Smooth muscle cell (in vitro differentiated cells): ENCODE data around the gene NOX3. TPM values are rescaled to one million over a fixed set of nuclear protein-coding genes. Genes with fewer than 3 reads are reported as not detected.

ENCODE experiments used
- DNase-seq: peaks from one replicate; lab custom pipeline; 2025; ENCODE audit not compliant: unreplicated experiment; lab: John Stamatoyannopoulos, UW
- H2AFZ ChIP-seq: fragments of 200-600 bp; sonication (generic); 2 replicates; pipeline ENCODE4 v1.6.0; 2016; ENCODE audit warnings: antibody characterized with exemption, low read depth, mild to moderate bottlenecking
- H3F3A ChIP-seq: fragments of 200-600 bp; sonication (generic); 2 replicates; pipeline ENCODE4 v1.6.0; 2017; ENCODE audit warnings: antibody characterized with exemption, low read depth
- H3K27ac ChIP-seq: fragments of 200-600 bp; sonication (generic); 2 replicates; pipeline ENCODE4 v1.5.1; 2016; ENCODE audit warnings: low read depth, mild to moderate bottlenecking
- H3K27me3 ChIP-seq: fragments of 200-600 bp; sonication (generic); 2 replicates; pipeline ENCODE4 v1.6.1; 2016; ENCODE audit warnings: low read depth, mild to moderate bottlenecking
- H3K36me3 ChIP-seq: fragments of 200-600 bp; sonication (generic); 2 replicates; pipeline ENCODE4 v1.5.1; 2016; ENCODE audit warnings: low read depth
- H3K4me1 ChIP-seq: fragments of 200-600 bp; sonication (generic); 2 replicates; pipeline ENCODE4 v1.5.1; 2016; ENCODE audit warnings: low read depth
- H3K4me2 ChIP-seq: fragments of 200-600 bp; sonication (generic); 2 replicates; pipeline ENCODE4 v1.6.0; 2016; ENCODE audit warnings: mild to moderate bottlenecking
- H3K4me3 ChIP-seq: fragments of 200-600 bp; sonication (generic); 2 replicates; pipeline ENCODE4 v1.5.1; 2016; ENCODE audit warnings: mild to moderate bottlenecking
- H3K79me2 ChIP-seq: fragments of 200-600 bp; sonication (generic); 2 replicates; pipeline ENCODE4 v1.6.0; 2016; ENCODE audit warnings: low read depth, mild to moderate bottlenecking
- H3K9ac ChIP-seq: fragments of 200-600 bp; sonication (generic); 2 replicates; pipeline ENCODE4 v1.6.0; 2016; ENCODE audit warnings: low read depth
- H3K9me3 ChIP-seq: fragments of 200-600 bp; sonication (generic); replicated peaks from 2 replicates; pipeline ENCODE4 v1.5.1; 2016; ENCODE audit warnings: low read depth
- H4K20me1 ChIP-seq: fragments of 200-600 bp; sonication (generic); 2 replicates; pipeline ENCODE4 v1.6.0; 2016; ENCODE audit warnings: low read depth
- CTCF ChIP-seq: fragments of 200-600 bp; sonication (generic); IDR thresholded peaks from 2 replicates; pipeline ENCODE4 v1.5.1; 2017; ENCODE audit warnings: borderline replicate concordance, mild to moderate bottlenecking, antibody characterized with exemption; ENCODE audit not compliant: insufficient read depth, poor library complexity, severe bottlenecking
- WGBS: methylation state at CpG from one replicate; pipeline ENCODE4 v1.1.7; 2016; ENCODE audit warnings: low lambda C conversion rate; 5-methylcytosine and 5-hydroxymethylcytosine counted together
- polyA plus RNA-seq: library from polyadenylated mRNA; unstranded; fragments of >200 nt; fragmentation: Nextera tagmentation; extraction: Ambion mirVana; gene quantifications from 2 replicates; pipeline ENCODE4 v1.2.1, GENCODE V29; 2016
- total RNA-seq: library from RNA; depleted of rRNA; stranded (reverse); fragments of >200 nt; gene quantifications from 2 replicates; pipeline ENCODE4 v1.2.3, GENCODE V29; 2014

NOX3 gene
- total and polyA plus RNA-seq, 2 experiments from 2014 or later, result not detected

- no peaks in the 10 kb centered on the region for H3K36me3 ChIP-seq
- peak overlapping the region; percentile 52 for H3K4me2 ChIP-seq
- H2AFZ ChIP-seq, result peak overlapping the region; percentile 85
- H3K9ac ChIP-seq, result peak overlapping the region; percentile 81
- DNase-seq, result no peak
- TF ChIP-seq CTCF, result no peak
- peaks cover 11% of the 10 kb centered on the region for H3F3A ChIP-seq
- no peaks in the 10 kb centered on the region for H3K79me2 ChIP-seq
- peak overlapping the region; percentile 95 for H3K27ac ChIP-seq
- H3K27me3 ChIP-seq, result no peaks in the 10 kb centered on the region
- no peaks in the 10 kb centered on the region for H4K20me1 ChIP-seq
- peaks cover 19% of the 10 kb centered on the region for H3K4me1 ChIP-seq
- WGBS, result 2% methylated on average over 4 of the region's 4 CpGs
- H3K4me3 ChIP-seq, result no peak overlapping the region
- H3K9me3 ChIP-seq, result no peaks in the 10 kb centered on the region
Observed at GRCh38 chr6:155493694-155494143, 38.1 kb upstream of the NOX3 start.

DNA sequence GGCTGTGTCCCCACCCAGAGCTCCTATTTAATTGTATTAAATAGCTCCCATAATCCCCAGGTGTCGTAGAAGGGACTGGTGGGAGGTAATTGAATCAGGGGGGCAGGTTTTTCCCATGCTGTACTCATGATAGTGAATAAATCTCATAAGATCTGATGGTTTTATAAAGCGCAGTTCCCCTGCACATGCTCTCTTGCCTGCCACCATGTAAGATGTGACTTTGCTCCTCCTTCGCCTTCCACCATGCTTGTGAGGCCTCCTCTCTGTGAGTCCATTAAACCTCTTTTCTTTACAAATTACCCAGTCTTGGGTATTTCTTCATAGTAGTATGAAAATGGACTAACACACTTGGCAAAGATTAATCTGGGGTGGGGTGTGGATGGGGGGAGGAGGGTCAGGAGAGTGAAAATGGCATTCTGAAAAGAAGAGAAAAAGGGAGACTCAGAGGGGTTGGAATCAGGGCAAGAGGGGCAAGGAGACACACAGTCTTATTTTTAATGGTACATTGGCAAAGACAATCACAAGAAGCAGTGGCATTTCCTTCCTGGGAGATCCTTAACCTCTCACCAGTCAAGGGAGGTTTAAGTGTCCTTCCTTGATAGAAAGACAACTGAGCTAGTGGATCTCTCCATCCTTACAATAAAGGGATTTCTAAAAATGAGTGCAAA lies 37.5 kb upstream of the NOX3 start:
- no peaks in the 10 kb centered on the region for H3K79me2 ChIP-seq
- H3K4me3 ChIP-seq, result no peak overlapping the region
- H3K4me1 ChIP-seq, result peaks cover 19% of the 10 kb centered on the region
- WGBS, result 97% methylated on average over 3 of the region's 3 CpGs
- H3K36me3 ChIP-seq, result no peaks in the 10 kb centered on the region
- H3K9me3 ChIP-seq, result no peaks in the 10 kb centered on the region
- H3K27ac ChIP-seq, result peak overlapping the region; percentile 95
- H3K4me2 ChIP-seq, result peak overlapping the region; percentile 41
- peak overlapping the region; percentile 51 for H3K9ac ChIP-seq
- H3F3A ChIP-seq, result peaks cover 11% of the 10 kb centered on the region
- DNase-seq, result no peak
- no peaks in the 10 kb centered on the region for H4K20me1 ChIP-seq
- H3K27me3 ChIP-seq, result no peaks in the 10 kb centered on the region
- no peak overlapping the region for H2AFZ ChIP-seq
- no peak for TF ChIP-seq CTCF

- Histone ChIP-seq H3K4me2 (no peak overlapping the region), H3K4me3 (no peak overlapping the region), H4K20me1 (no peaks in the 10 kb centered on the region), H3K27ac (peak overlapping the region; percentile 95), H2AFZ (no peak overlapping the region), H3K9ac (no peak overlapping the region), H3F3A (peaks cover 11% of the 10 kb centered on the region), H3K9me3 (no peaks in the 10 kb centered on the region), H3K4me1 (peaks cover 19% of the 10 kb centered on the region), H3K36me3 (no peaks in the 10 kb centered on the region), H3K27me3 (no peaks in the 10 kb centered on the region), H3K79me2 (no peaks in the 10 kb centered on the region)
- 98% methylated on average over 2 of the region's 2 CpGs for WGBS
- no peak for TF ChIP-seq CTCF
- DNase-seq, result no peak
Observed at GRCh38 chr6:155492061-155492735, 36.6 kb upstream of the NOX3 start.
